HepG2 (cell line): ENCODE data around the gene SMAD7. TPM values are rescaled to one million over a fixed set of nuclear protein-coding genes. Genes with fewer than 3 reads are reported as not detected.

Source experiments
- ATRX ChIP-seq: sonication (generic); formaldehyde crosslinking; IDR thresholded peaks from 2 replicates; pipeline ENCODE4 v1.4.0; 2020; ENCODE audit warnings: missing genetic modification reagents, borderline replicate concordance
- EED ChIP-seq: sonication (generic); formaldehyde crosslinking; IDR thresholded peaks from 2 replicates; pipeline ENCODE4 v1.5.0; 2020; ENCODE audit warnings: mild to moderate bottlenecking, missing genetic modification reagents
- GFI1 ChIP-seq: sonication (generic); formaldehyde crosslinking; IDR thresholded peaks from 2 replicates; pipeline ENCODE4 v1.5.0; 2020; ENCODE audit warnings: missing genetic modification reagents, mild to moderate bottlenecking, borderline replicate concordance
- HMGA1 ChIP-seq: sonication (generic); formaldehyde crosslinking; conservative IDR thresholded peaks from 2 replicates; pipeline ENCODE4 v1.4.0; 2020; ENCODE audit warnings: missing genetic modification reagents
- KDM6A ChIP-seq: IDR thresholded peaks from 2 replicates; pipeline ENCODE4 v1.6.1; 2016; ENCODE audit warnings: low read depth
- LCORL ChIP-seq, 2 experiments: fragments of 450-650 bp in 1 of 2; sonication (generic) in 1 of 2; formaldehyde crosslinking in 1 of 2; IDR thresholded peaks; 2 replicates each; pipeline versions ENCODE4 v1.5.0 to v1.6.1; 2017 to 2020; ENCODE audit warnings: antibody characterized with exemption in 1 of 2, missing genetic modification reagents in 1 of 2
- MYNN ChIP-seq: sonication (generic); formaldehyde crosslinking; IDR thresholded peaks from 2 replicates; pipeline ENCODE4 v1.4.0; 2020; ENCODE audit warnings: mild to moderate bottlenecking, low read depth, missing genetic modification reagents
- NCOA2 ChIP-seq: sonication (generic); formaldehyde crosslinking; IDR thresholded peaks from 2 replicates; pipeline ENCODE4 v1.8.0; 2022; ENCODE audit warnings: inconsistent platforms
- NFATC3 ChIP-seq: sonication (generic); formaldehyde crosslinking; IDR thresholded peaks from 2 replicates; pipeline ENCODE4 v1.5.1; 2020; ENCODE audit warnings: mild to moderate bottlenecking, missing genetic modification reagents
- NR3C1 ChIP-seq: sonication (generic); formaldehyde crosslinking; IDR thresholded peaks from 2 replicates; pipeline ENCODE4 v1.4.0; 2020; ENCODE audit warnings: missing genetic modification reagents
- PHF20 ChIP-seq: sonication (generic); formaldehyde crosslinking; IDR thresholded peaks from 2 replicates; pipeline ENCODE4 v1.5.0; 2020; ENCODE audit warnings: mild to moderate bottlenecking, missing genetic modification reagents
- POLR2G ChIP-seq: fragments of 200-400 bp; formaldehyde crosslinking; IDR thresholded peaks from 2 replicates; pipeline ENCODE4 v1.6.1; 2018; ENCODE audit warnings: mild to moderate bottlenecking, low read depth, low read length, moderate library complexity
- RARA ChIP-seq: IDR thresholded peaks from 2 replicates; pipeline ENCODE4 v1.6.1; 2016; ENCODE audit warnings: missing genetic modification reagents, missing compliant biosample characterization
- RXRA ChIP-seq: sonication (generic); formaldehyde crosslinking; IDR thresholded peaks from 2 replicates; pipeline ENCODE4 v1.5.1; 2020; ENCODE audit warnings: missing genetic modification reagents
- SAP130 ChIP-seq: IDR thresholded peaks from 2 replicates; pipeline ENCODE4 v1.6.1; 2016; ENCODE audit warnings: low read depth
- SNAPC2 ChIP-seq: sonication (generic); formaldehyde crosslinking; IDR thresholded peaks from 2 replicates; pipeline ENCODE4 v1.8.1; 2022; ENCODE audit warnings: mild to moderate bottlenecking, missing genetic modification reagents
- TOPORS ChIP-seq: sonication (generic); formaldehyde crosslinking; IDR thresholded peaks from 2 replicates; pipeline ENCODE4 v1.8.0; 2023; ENCODE audit warnings: mild to moderate bottlenecking, missing genetic modification reagents
- WIZ ChIP-seq: sonication (generic); formaldehyde crosslinking; IDR thresholded peaks from 2 replicates; pipeline ENCODE4 v1.5.1; 2020; ENCODE audit warnings: mild to moderate bottlenecking, missing genetic modification reagents
- ZBTB7B ChIP-seq: sonication (generic); formaldehyde crosslinking; IDR thresholded peaks from 2 replicates; pipeline ENCODE4 v1.4.0; 2020; ENCODE audit warnings: missing genetic modification reagents
- ZNF280D ChIP-seq: sonication (generic); formaldehyde crosslinking; IDR thresholded peaks from 2 replicates; pipeline ENCODE4 v1.5.1; 2020; ENCODE audit warnings: mild to moderate bottlenecking, missing genetic modification reagents
- polyA plus RNA-seq, 8 experiments: library from polyadenylated mRNA; depleted of rRNA in 3 of 8; stranded (reverse) in 7 of 8; unstranded in 1 of 8; fragments of >200 nt; fragmentation: Illumina TruSeq in 4 of 8; extraction: Trizol in 4 of 8; gene quantifications; 2 replicates each; pipeline versions ENCODE4 v1.2.1 to v1.2.3, GENCODE V29; 2011 to 2016; ENCODE audit warnings: low read depth in 4 of 8, missing spikeins in 1 of 8, mixed read lengths in 1 of 8; ENCODE audit not compliant: insufficient read depth in 1 of 8
- total RNA-seq, 5 experiments: library from RNA; depleted of rRNA; stranded (reverse); fragments of >200 nt; fragmentation: Illumina TruSeq; extraction: Trizol; gene quantifications; 2 replicates each; pipeline ENCODE4 v1.2.3, GENCODE V29; 2016; ENCODE audit warnings: low read depth in 1 of 5
- TF ChIP-seq, protein P1 (sequence below): sonication (generic); formaldehyde crosslinking; conservative IDR thresholded peaks from 2 replicates; pipeline ENCODE4 v1.8.0; 2022; ENCODE audit warnings: low read depth, missing genetic modification reagents
- TF ChIP-seq, protein P2 (sequence below): sonication (generic); formaldehyde crosslinking; IDR thresholded peaks from 2 replicates; pipeline ENCODE4 v1.4.0; 2020; ENCODE audit warnings: missing genetic modification reagents

SMAD7 gene
- total and polyA plus RNA-seq, 2 of the 13 experiments (the other 11 are each of a cell fraction or from before 2014, with no cell fraction given) = 17.4 to 24.7 TPM

DNA sequence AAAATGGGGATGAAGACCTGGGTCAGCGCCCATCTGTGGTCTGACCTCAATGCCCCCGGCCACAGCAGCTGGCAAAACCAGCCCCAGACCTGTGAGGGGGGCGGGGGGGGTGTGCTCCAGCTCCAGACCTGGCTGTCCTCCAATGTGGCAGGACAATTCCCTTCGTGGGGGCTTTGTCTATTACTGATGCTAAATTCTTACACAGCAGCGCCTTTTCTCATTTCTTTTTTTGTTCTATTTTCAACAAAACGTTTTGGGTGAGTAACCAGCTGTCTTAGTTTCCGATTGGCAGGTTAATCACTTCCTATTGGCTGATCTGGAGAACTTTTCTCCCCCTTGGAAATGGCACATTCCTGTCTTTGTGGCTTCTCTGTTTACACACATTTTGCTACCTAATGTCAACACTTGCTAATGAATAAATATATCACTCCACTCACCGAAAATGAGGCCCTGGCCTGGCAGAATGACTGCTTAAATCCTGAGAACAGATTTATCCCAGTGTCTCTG is 4.4 kb downstream of the SMAD7 start (continued):
- TF ChIP-seq ATRX (no peak), WIZ (CRISPR knock-in tag) (no peak), RARA (CRISPR knock-in tag) (peak; percentile 11; the same call in 1 of the 2 replicates), PHF20 (CRISPR knock-in tag) (no peak), MYNN (CRISPR knock-in tag) (no peak), KDM6A (CRISPR knock-in tag) (no peak), NR3C1 (no peak), TOPORS (CRISPR knock-in tag) (no peak), NFATC3 (CRISPR knock-in tag) (no peak), SNAPC2 (CRISPR knock-in tag) (0 out of 2 replicates have a peak, but pooled peaks have one; percentile 36), ZBTB7B (0 out of 2 replicates have a peak, but pooled peaks have one; percentile 20), POLR2G (peak; percentile 52), GFI1 (CRISPR knock-in tag) (0 out of 2 replicates have a peak, but pooled peaks have one; percentile 46), EED (CRISPR knock-in tag) (no peak), HMGA1 (no peak), SAP130 (peak; percentile 74), LCORL (IDR thresholded peaks at IDR 0.05) (no peak), LCORL (CRISPR knock-in tag; IDR thresholded peaks at IDR 0.05) (peak; percentile 17; the same call in 1 of the 2 replicates), RXRA (CRISPR knock-in tag) (peak; percentile 63; the same call in 1 of the 2 replicates), NCOA2 (CRISPR knock-in tag) (peak; percentile 68), ZNF280D (CRISPR knock-in tag) (no peak)
- TF ChIP-seq, protein P1, sequence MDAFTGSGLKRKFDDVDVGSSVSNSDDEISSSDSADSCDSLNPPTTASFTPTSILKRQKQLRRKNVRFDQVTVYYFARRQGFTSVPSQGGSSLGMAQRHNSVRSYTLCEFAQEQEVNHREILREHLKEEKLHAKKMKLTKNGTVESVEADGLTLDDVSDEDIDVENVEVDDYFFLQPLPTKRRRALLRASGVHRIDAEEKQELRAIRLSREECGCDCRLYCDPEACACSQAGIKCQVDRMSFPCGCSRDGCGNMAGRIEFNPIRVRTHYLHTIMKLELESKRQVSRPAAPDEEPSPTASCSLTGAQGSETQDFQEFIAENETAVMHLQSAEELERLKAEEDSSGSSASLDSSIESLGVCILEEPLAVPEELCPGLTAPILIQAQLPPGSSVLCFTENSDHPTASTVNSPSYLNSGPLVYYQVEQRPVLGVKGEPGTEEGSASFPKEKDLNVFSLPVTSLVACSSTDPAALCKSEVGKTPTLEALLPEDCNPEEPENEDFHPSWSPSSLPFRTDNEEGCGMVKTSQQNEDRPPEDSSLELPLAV (CRISPR knock-in tag) = no peak
- TF ChIP-seq, protein P2, sequence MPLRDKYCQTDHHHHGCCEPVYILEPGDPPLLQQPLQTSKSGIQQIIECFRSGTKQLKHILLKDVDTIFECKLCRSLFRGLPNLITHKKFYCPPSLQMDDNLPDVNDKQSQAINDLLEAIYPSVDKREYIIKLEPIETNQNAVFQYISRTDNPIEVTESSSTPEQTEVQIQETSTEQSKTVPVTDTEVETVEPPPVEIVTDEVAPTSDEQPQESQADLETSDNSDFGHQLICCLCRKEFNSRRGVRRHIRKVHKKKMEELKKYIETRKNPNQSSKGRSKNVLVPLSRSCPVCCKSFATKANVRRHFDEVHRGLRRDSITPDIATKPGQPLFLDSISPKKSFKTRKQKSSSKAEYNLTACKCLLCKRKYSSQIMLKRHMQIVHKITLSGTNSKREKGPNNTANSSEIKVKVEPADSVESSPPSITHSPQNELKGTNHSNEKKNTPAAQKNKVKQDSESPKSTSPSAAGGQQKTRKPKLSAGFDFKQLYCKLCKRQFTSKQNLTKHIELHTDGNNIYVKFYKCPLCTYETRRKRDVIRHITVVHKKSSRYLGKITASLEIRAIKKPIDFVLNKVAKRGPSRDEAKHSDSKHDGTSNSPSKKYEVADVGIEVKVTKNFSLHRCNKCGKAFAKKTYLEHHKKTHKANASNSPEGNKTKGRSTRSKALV (CRISPR knock-in tag) = 0 out of 2 replicates have a peak, but pooled peaks have one; percentile 31
